ENCODE results near the gene ZFYVE21.

- TF ChIP-seq, protein P1, sequence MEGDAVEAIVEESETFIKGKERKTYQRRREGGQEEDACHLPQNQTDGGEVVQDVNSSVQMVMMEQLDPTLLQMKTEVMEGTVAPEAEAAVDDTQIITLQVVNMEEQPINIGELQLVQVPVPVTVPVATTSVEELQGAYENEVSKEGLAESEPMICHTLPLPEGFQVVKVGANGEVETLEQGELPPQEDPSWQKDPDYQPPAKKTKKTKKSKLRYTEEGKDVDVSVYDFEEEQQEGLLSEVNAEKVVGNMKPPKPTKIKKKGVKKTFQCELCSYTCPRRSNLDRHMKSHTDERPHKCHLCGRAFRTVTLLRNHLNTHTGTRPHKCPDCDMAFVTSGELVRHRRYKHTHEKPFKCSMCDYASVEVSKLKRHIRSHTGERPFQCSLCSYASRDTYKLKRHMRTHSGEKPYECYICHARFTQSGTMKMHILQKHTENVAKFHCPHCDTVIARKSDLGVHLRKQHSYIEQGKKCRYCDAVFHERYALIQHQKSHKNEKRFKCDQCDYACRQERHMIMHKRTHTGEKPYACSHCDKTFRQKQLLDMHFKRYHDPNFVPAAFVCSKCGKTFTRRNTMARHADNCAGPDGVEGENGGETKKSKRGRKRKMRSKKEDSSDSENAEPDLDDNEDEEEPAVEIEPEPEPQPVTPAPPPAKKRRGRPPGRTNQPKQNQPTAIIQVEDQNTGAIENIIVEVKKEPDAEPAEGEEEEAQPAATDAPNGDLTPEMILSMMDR (IDR thresholded peaks at IDR 0.05) = no peak
- TF ChIP-seq POLR2A (IDR thresholded peaks at IDR 0.05; ENCODE audit: low read length) = no peak
- no peak for TF ChIP-seq CBX8 (IDR thresholded peaks at IDR 0.05)
- no peak for TF ChIP-seq CEBPB (IDR thresholded peaks at IDR 0.05)
- TF ChIP-seq NFE2L2 (conservative IDR thresholded peaks at IDR 0.05; ENCODE audit: low read length) = no peak
- TF ChIP-seq POLR2AphosphoS2 (conservative IDR thresholded peaks at IDR 0.05; ENCODE audit: low read length) = no peak
- TF ChIP-seq REST (IDR thresholded peaks at IDR 0.05) = no peak
- TF ChIP-seq EP300 (IDR thresholded peaks at IDR 0.05) = no peak
- no peak for TF ChIP-seq RAD21 (conservative IDR thresholded peaks at IDR 0.05 in 1 of 2, IDR thresholded peaks at IDR 0.05 in 1 of 2)
- TF ChIP-seq SREBF2 (IDR thresholded peaks at IDR 0.05) = no peak
- TF ChIP-seq HMGXB4 (CRISPR knock-in tag; IDR thresholded peaks at IDR 0.05; ENCODE audit: borderline replicate concordance) = no peak
- no peak for TF ChIP-seq ZFP36 (IDR thresholded peaks at IDR 0.05; ENCODE audit: borderline replicate concordance, partially characterized antibody)
- TF ChIP-seq JUN (IDR thresholded peaks at IDR 0.05) = no peak
- TF ChIP-seq BHLHE40 (IDR thresholded peaks at IDR 0.05; ENCODE audit: low read depth, low read length) = no peak
These were observed 11.8 kb downstream of the ZFYVE21 start for GRCh38 chr14:103727313-103727980.

Data from A549 (cell line).